Neural progenitor cell (in vitro differentiated cells): ENCODE results near the gene PPP2R5C. TPM values are rescaled to one million over a fixed set of nuclear protein-coding genes. Genes with fewer than 3 reads are reported as not detected.
"Not testable (repeated sequence)": the region's sequence is repeated elsewhere in the genome, so short reads cannot be mapped to it uniquely, and the experiment has no call there.

Experiments used
- DNase-seq: peaks from one replicate; pipeline ENCODE4 v3.0.0-alpha.2; 2016; ENCODE audit warnings: low spot score
- H2AFZ ChIP-seq: fragments of 200-600 bp; sonication (generic); replicated peaks from 2 replicates; pipeline ENCODE4 v1.6.1; 2016; ENCODE audit warnings: antibody characterized with exemption
- H3F3A ChIP-seq: fragments of 200-600 bp; sonication (generic); 2 replicates; pipeline ENCODE4 v1.6.1; 2016; ENCODE audit warnings: antibody characterized with exemption, low read depth
- H3K27ac ChIP-seq: fragments of 200-600 bp; sonication (generic); 2 replicates; pipeline ENCODE4 v1.5.1; 2016; ENCODE audit warnings: mild to moderate bottlenecking
- H3K27me3 ChIP-seq: fragments of 200-600 bp; sonication (generic); 2 replicates; pipeline ENCODE4 v1.6.1; 2016; ENCODE audit warnings: mild to moderate bottlenecking, moderate library complexity
- H3K36me3 ChIP-seq: fragments of 200-600 bp; sonication (generic); 2 replicates; pipeline ENCODE4 v1.5.1; 2016
- H3K4me1 ChIP-seq: fragments of 200-600 bp; sonication (generic); 2 replicates; pipeline ENCODE4 v1.6.1; 2016; ENCODE audit warnings: mixed run types
- H3K4me2 ChIP-seq: fragments of 200-600 bp; sonication (generic); 2 replicates; pipeline ENCODE4 v1.6.1; 2016
- H3K4me3 ChIP-seq: fragments of 200-600 bp; sonication (generic); 2 replicates; pipeline ENCODE4 v1.5.1; 2016
- H3K79me2 ChIP-seq: fragments of 200-600 bp; sonication (generic); 2 replicates; pipeline ENCODE4 v1.6.1; 2016; ENCODE audit warnings: low read depth
- H3K9ac ChIP-seq: fragments of 200-600 bp; sonication (generic); 2 replicates; pipeline ENCODE4 v1.6.1; 2016
- H3K9me3 ChIP-seq: fragments of 200-600 bp; sonication (generic); 2 replicates; pipeline ENCODE4 v1.5.1; 2016; ENCODE audit warnings: low read depth
- H4K20me1 ChIP-seq: fragments of 200-600 bp; sonication (generic); 2 replicates; pipeline ENCODE4 v1.6.1; 2016; ENCODE audit warnings: low read depth
- H3K27ac Mint-ChIP-seq: 3 replicates; pipeline ENCODE4 v1.8.0; 2021; ENCODE audit warnings: mixed read lengths
- H3K27me3 Mint-ChIP-seq: 2 replicates; pipeline ENCODE4 v1.8.0; 2022; ENCODE audit warnings: low read depth, mild to moderate bottlenecking, inconsistent platforms, moderate library complexity, mixed read lengths; ENCODE audit not compliant: insufficient read depth
- H3K36me3 Mint-ChIP-seq: 3 replicates; pipeline ENCODE4 v1.8.0; 2021; ENCODE audit warnings: mixed read lengths
- H3K4me1 Mint-ChIP-seq: 3 replicates; pipeline ENCODE4 v1.8.0; 2021; ENCODE audit warnings: mixed read lengths
- H3K4me3 Mint-ChIP-seq: 3 replicates; pipeline ENCODE4 v1.8.0; 2021; ENCODE audit warnings: mild to moderate bottlenecking, moderate library complexity, mixed read lengths
- H3K9me3 Mint-ChIP-seq: 3 replicates; pipeline ENCODE4 v1.8.0; 2020; ENCODE audit warnings: mixed read lengths
- EZH2 ChIP-seq: fragments of 200-600 bp; sonication (generic); IDR thresholded peaks from 2 replicates; pipeline ENCODE4 v1.6.1; 2017; ENCODE audit warnings: antibody characterized with exemption, mild to moderate bottlenecking, moderate library complexity
- EZH2phosphoT487 ChIP-seq: fragments of 200-600 bp; sonication (generic); IDR thresholded peaks from 2 replicates; pipeline ENCODE4 v1.6.1; 2017; ENCODE audit warnings: antibody characterized with exemption
- total RNA-seq: library from RNA; depleted of rRNA; stranded (reverse); fragments of >200 nt; gene quantifications from 2 replicates; pipeline ENCODE4 v1.2.3, GENCODE V29; 2015; ENCODE audit warnings: low replicate concordance
- TF ChIP-seq, protein P1 (sequence below): fragments of 200-600 bp; sonication (generic); IDR thresholded peaks from 2 replicates; pipeline ENCODE4 v1.5.1; 2017; ENCODE audit warnings: antibody characterized with exemption, mild to moderate bottlenecking

Gene PPP2R5C
- total RNA-seq, 1 donor from 2014 or later, result 183 TPM

DNA sequence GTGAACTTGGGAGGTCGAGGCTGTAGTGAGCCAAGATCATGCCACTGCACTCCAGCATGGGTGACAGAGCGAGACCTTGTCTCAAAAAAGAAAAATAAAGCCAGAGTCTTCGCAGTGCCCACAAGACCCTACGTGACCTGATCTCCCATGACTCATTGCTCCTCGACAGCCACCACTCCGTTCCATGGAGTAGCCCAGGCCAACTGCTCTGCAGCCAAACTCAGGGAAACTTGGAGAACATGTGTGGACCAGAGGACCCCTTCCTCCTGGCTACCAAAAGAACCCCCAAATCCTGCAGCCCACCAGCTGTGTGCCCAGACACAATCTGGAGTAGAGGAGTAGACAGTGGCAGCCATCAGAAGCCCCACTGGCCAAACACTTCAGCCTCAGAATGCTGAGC is 32.1 kb upstream of the PPP2R5C start:
- Histone ChIP-seq H3K9me3 (no peaks in the 10 kb centered on the region), H3K4me3 (no peak overlapping the region), H4K20me1 (no peaks in the 10 kb centered on the region), H2AFZ (no peak overlapping the region), H3F3A (peaks cover 9% of the 10 kb centered on the region), H3K9ac (no peak overlapping the region), H3K36me3 (no peaks in the 10 kb centered on the region), H3K27me3 (no peaks in the 10 kb centered on the region), H3K79me2 (no peaks in the 10 kb centered on the region), H3K27ac (no peak overlapping the region), H3K4me1 (peaks cover 7% of the 10 kb centered on the region), H3K4me2 (no peak overlapping the region)
- H3K4me1 Mint-ChIP-seq, result peaks cover 18% of the 10 kb centered on the region
- TF ChIP-seq, protein P1, sequence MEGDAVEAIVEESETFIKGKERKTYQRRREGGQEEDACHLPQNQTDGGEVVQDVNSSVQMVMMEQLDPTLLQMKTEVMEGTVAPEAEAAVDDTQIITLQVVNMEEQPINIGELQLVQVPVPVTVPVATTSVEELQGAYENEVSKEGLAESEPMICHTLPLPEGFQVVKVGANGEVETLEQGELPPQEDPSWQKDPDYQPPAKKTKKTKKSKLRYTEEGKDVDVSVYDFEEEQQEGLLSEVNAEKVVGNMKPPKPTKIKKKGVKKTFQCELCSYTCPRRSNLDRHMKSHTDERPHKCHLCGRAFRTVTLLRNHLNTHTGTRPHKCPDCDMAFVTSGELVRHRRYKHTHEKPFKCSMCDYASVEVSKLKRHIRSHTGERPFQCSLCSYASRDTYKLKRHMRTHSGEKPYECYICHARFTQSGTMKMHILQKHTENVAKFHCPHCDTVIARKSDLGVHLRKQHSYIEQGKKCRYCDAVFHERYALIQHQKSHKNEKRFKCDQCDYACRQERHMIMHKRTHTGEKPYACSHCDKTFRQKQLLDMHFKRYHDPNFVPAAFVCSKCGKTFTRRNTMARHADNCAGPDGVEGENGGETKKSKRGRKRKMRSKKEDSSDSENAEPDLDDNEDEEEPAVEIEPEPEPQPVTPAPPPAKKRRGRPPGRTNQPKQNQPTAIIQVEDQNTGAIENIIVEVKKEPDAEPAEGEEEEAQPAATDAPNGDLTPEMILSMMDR, result no peak
- no peak for TF ChIP-seq EZH2phosphoT487
- no peak for TF ChIP-seq EZH2
- H3K9me3 Mint-ChIP-seq, result no peaks in the 10 kb centered on the region
- H3K4me3 Mint-ChIP-seq, result no peak overlapping the region
- no peaks in the 10 kb centered on the region for H3K36me3 Mint-ChIP-seq
- DNase-seq, result no peak
- no peaks in the 10 kb centered on the region for H3K27me3 Mint-ChIP-seq
- no peak overlapping the region for H3K27ac Mint-ChIP-seq

DNA sequence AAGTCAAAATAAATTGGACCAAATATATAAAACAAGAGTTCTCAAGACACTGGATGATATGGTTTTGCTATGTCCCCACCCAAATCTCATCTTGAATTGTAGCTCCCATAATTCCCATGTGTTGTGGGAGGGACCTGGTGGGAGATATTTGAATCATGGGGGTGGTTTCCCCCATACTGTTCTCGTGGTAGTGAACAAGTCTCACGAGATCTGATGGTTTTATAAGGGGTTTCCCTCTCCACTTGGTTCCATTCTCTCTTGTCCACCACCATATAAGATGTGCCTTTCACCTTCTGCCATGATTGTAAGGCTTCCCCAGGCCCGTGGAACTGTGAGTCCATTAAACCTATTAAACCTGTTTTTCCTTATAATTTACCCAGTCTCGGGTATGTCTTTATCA is 31.4 kb upstream of the PPP2R5C start:
- not testable (repeated sequence) for H3K4me1 ChIP-seq, H3K79me2 ChIP-seq, DNase-seq, H3K9me3 ChIP-seq, H3K27me3 Mint-ChIP-seq, H3K4me3 ChIP-seq, H3K27ac ChIP-seq, H3F3A ChIP-seq, H3K27me3 ChIP-seq, H3K36me3 Mint-ChIP-seq, H3K9ac ChIP-seq, H3K9me3 Mint-ChIP-seq, H4K20me1 ChIP-seq, H3K4me2 ChIP-seq, H3K36me3 ChIP-seq, H3K4me3 Mint-ChIP-seq, H3K27ac Mint-ChIP-seq, H2AFZ ChIP-seq
- peaks cover 18% of the 10 kb centered on the region for H3K4me1 Mint-ChIP-seq

DNA sequence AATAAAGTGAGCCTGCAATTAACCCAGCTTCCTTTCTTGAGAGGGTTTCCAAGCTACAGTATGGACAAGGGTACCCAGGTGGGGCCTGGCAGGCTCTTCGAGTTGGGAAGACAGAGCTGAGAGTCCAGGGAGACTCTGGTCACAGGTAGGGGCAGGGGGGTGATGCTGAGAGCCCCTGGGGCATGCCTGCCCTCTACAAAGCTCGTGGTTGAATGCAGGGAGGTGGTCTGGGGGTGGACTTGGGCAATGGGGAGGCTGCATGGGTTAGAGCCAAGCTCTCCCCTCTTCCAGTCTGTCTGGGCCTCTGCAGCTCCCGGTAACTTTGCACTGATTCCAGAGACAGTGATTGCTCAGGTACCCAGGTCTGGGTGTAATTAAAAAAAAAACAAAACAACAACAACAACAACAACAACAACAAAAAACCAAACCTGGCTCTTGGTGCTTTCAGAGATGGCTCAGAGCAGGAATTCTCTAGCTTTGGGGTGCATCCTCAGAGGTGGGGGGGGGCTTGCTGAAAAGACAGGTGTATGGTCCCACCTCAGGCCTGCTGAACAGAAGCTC is 30.8 kb upstream of the PPP2R5C start:
- Histone ChIP-seq H3K27me3 (no peaks in the 10 kb centered on the region), H3K9me3 (no peaks in the 10 kb centered on the region), H3K4me1 (peaks cover 7% of the 10 kb centered on the region), H3K27ac (no peak overlapping the region), H3K79me2 (no peaks in the 10 kb centered on the region), H3K36me3 (no peaks in the 10 kb centered on the region), H3K4me3 (no peak overlapping the region), H4K20me1 (no peaks in the 10 kb centered on the region), H2AFZ (peak overlapping the region; percentile 87), H3F3A (no peaks in the 10 kb centered on the region), H3K9ac (no peak overlapping the region), H3K4me2 (no peak overlapping the region)
- H3K4me1 Mint-ChIP-seq, result peaks cover 18% of the 10 kb centered on the region
- H3K36me3 Mint-ChIP-seq, result no peaks in the 10 kb centered on the region
- H3K4me3 Mint-ChIP-seq, result no peak overlapping the region
- no peak overlapping the region for H3K27ac Mint-ChIP-seq
- H3K27me3 Mint-ChIP-seq, result no peaks in the 10 kb centered on the region
- TF ChIP-seq, protein P1, result no peak
- TF ChIP-seq EZH2phosphoT487 (no peak), EZH2 (no peak)
- no peaks in the 10 kb centered on the region for H3K9me3 Mint-ChIP-seq
- DNase-seq, result no peak

DNA sequence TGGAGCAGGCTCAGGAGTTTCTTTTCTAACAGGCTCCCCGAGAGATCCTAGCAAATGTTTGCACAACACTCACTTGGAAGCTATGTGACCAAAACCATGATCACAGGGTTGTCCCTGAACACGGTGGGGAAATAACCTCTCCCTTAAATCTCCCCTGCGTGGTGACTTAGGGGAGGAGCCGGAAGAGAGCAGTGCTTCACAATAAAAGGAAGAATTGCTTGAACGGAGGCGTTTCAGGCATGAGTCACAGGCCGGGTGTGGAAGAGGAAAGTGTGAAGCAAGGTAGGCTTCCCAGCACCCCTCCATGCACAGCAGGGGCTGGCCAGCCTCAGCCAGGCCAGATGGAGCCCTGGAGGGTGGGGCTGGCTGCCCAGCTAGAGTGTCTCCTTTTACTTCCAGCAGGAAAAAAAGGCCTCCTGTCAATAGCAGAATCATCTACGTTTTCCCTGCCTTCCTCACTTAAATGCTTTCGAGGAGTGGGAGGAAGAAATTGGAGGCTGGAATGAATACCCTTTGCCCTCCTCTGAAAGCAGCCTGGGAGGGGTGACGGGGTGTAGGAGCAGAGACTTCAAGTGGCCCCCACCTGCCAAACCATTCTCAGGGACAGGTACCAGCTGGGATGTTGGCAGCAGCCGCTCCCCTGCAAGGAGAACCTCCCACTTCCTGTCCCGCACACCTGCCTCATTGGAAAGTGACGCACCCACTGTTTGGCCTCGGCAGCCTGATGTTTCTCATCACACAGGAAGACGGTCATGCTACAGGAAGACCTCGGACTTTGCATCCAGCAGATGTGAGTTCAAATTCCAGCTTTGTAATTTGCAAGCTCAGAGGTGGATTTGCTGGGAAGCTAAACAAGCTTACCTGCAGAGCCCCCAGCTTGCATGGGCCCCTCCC is 30.1 kb upstream of the PPP2R5C start:
- H3K9me3 ChIP-seq, result no peaks in the 10 kb centered on the region
- H3K4me3 Mint-ChIP-seq, result no peak overlapping the region
- H3K4me1 ChIP-seq, result peaks cover 7% of the 10 kb centered on the region
- no peaks in the 10 kb centered on the region for H3K9me3 Mint-ChIP-seq
- peak overlapping the region; percentile 87 for H2AFZ ChIP-seq
- H3K27ac ChIP-seq, result no peak overlapping the region
- H4K20me1 ChIP-seq, result no peaks in the 10 kb centered on the region
- DNase-seq, result no peak
- H3K36me3 Mint-ChIP-seq, result no peaks in the 10 kb centered on the region
- H3K27me3 Mint-ChIP-seq, result no peaks in the 10 kb centered on the region
- TF ChIP-seq EZH2phosphoT487 (no peak), EZH2 (no peak)
- TF ChIP-seq, protein P1, result no peak
- peaks cover 18% of the 10 kb centered on the region for H3K4me1 Mint-ChIP-seq
- H3K27me3 ChIP-seq, result no peaks in the 10 kb centered on the region
- H3K27ac Mint-ChIP-seq, result no peak overlapping the region
- no peak overlapping the region for H3K4me3 ChIP-seq
- H3K9ac ChIP-seq, result no peak overlapping the region
- peak overlapping the region; percentile 47 for H3K4me2 ChIP-seq
- H3K79me2 ChIP-seq, result no peaks in the 10 kb centered on the region
- no peaks in the 10 kb centered on the region for H3F3A ChIP-seq
- no peaks in the 10 kb centered on the region for H3K36me3 ChIP-seq
